Esophagus squamous epithelium (tissue), 5 donors: Measurements from ENCODE around the gene TEAD1. TPM values are rescaled to one million over a fixed set of nuclear protein-coding genes. Genes with fewer than 3 reads are reported as not detected.

Experiments used
- DNase-seq: peaks from one replicate; lab custom pipeline; 2025; lab: John Stamatoyannopoulos, UW
- H3K27ac ChIP-seq, 4 donors: fragments of 200-600 bp; sonication (generic); one replicate each; pipeline ENCODE4 v1.5.1; 2016 to 2019; ENCODE audit warnings: mild to moderate bottlenecking in 1 of 4
- H3K27me3 ChIP-seq, 4 donors: fragments of 200-600 bp; sonication (generic); 1 replicate in 3 of 4; 2 replicates in 1 of 4; pipeline versions ENCODE4 v1.5.1 to v1.6.0; 2017 to 2021; ENCODE audit warnings: antibody characterized with exemption in 1 of 4
- H3K36me3 ChIP-seq, 3 donors: fragments of 200-600 bp; sonication (generic); one replicate each; pipeline ENCODE4 v1.5.1; 2016 to 2019
- H3K4me1 ChIP-seq, 3 donors: fragments of 200-600 bp; sonication (generic); one replicate each; pipeline ENCODE4 v1.5.1; 2017 to 2019
- H3K4me3 ChIP-seq, 4 donors: fragments of 200-600 bp; sonication (generic); 1 replicate in 3 of 4; 2 replicates in 1 of 4; pipeline ENCODE4 v1.5.1; 2016 to 2019; ENCODE audit warnings: mild to moderate bottlenecking in 2 of 4, moderate library complexity in 1 of 4
- H3K9me3 ChIP-seq, 3 donors: fragments of 200-600 bp; sonication (generic); one replicate each; pipeline ENCODE4 v1.5.1; 2016 to 2019
- CTCF ChIP-seq, 6 experiments: fragments of 450-650 bp in 4 of 6; fragments of 200-600 bp in 2 of 6; sonication (generic) in 2 of 6; IDR thresholded peaks; one replicate each; pipeline ENCODE4 v1.5.1; 2016 to 2019; ENCODE audit warnings: antibody characterized with exemption in 6 of 6, mild to moderate bottlenecking in 4 of 6, moderate library complexity in 4 of 6
- POLR2A ChIP-seq, 4 donors: fragments of 450-650 bp; IDR thresholded peaks; one replicate each; pipeline ENCODE4 v1.6.1; 2017; ENCODE audit warnings: antibody characterized with exemption in 4 of 4, mild to moderate bottlenecking in 4 of 4, moderate library complexity in 3 of 4
- WGBS, 2 donors: methylation state at CpG; one replicate each; pipeline ENCODE4 v1.1.5; 2018; 5-methylcytosine and 5-hydroxymethylcytosine counted together
- intact Hi-C: fragments of 100-400 bp; cut with DNase I; formaldehyde crosslinking; loops from one replicate; pipeline ENCODE4 v1.15.0; 2022
- total RNA-seq, 4 donors: library from RNA; depleted of rRNA; stranded (reverse); fragments of >200 nt; gene quantifications; one replicate each; pipeline ENCODE4 v1.1.0, GENCODE V29; 2016
- donor health status: DM: yes; HTN: yes; CAD: no.

Gene TEAD1
- total RNA-seq, 4 donors from 2014 or later, result 33.3 to 75.2 (median 49.8) TPM

GRCh38 chr11:12790861-12791616 is 116.8 kb downstream of the TEAD1 start:
- H3K27ac ChIP-seq, result no peak overlapping the region
- no peak for DNase-seq
- no peaks in the 10 kb centered on the region for H3K9me3 ChIP-seq
- peaks cover 0 to 50% (median 4%) of the 10 kb centered on the region in 3 donors for H3K4me1 ChIP-seq
- TF ChIP-seq POLR2A (IDR thresholded peaks at IDR 0.05), result no peak
- TF ChIP-seq CTCF (IDR thresholded peaks at IDR 0.05), result no peak
- H3K4me3 ChIP-seq, result no peak overlapping the region
- H3K36me3 ChIP-seq, result peaks cover 0 to 17% (median 0%) of the 10 kb centered on the region in 3 donors
- H3K27me3 ChIP-seq, result no peaks in the 10 kb centered on the region
- intact Hi-C loops, result no loop called here
- 73 to 74% methylated on average over 5 of the region's 5 CpGs for WGBS, 2 donors

DNA sequence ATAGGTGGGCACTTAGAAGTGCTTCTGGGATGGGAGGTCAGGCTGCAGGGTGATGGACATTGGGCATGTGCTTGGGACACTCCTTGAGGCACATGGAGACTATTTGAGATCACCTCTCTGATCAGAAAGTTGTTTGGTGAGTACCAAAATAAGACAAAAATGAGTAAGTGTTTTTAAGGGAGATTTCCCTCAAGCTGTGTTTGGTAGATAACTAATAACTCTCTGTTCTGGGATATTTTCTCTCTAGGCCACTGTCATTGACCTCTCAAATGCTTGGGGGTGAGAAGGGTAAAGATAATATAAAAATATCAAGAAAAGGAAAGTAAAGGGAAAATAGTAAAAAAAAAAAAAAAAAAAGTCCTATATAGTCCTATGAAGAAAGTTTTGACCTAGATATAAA is 117.8 kb downstream of the TEAD1 start:
- Histone ChIP-seq H3K27ac (peak overlapping the region in 1 of 4 donors; percentile 5), H3K4me3 (no peak overlapping the region), H3K4me1 (peaks cover 0 to 43% (median 4%) of the 10 kb centered on the region in 3 donors), H3K9me3 (no peaks in the 10 kb centered on the region), H3K36me3 (peaks cover 0 to 20% (median 0%) of the 10 kb centered on the region in 3 donors), H3K27me3 (no peaks in the 10 kb centered on the region)
- no peak for DNase-seq
- intact Hi-C loops, result no loop called here
- no peak for TF ChIP-seq POLR2A (IDR thresholded peaks at IDR 0.05)

DNA sequence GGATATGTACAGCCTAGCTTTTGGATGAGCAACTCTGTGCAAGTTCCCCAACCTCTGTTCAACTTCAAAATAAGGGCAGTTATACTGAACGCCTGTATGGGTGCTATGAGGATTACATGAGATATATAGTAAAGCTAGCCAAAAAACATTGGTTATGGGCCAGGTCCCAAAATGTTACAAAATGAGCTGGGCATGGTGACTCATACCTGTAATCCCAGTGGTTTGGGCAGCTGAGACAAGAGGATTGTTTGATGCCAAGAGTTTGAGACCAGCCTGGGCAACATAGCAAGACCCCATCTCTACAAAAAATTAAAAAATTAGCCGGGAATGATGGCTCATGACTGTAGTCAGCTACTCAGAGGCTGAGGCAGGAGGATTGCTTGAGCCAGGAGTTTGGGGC is 118.4 kb downstream of the TEAD1 start:
- no peak overlapping the region for H3K4me3 ChIP-seq
- no peak for DNase-seq
- intact Hi-C loops, result no loop called here
- peak overlapping the region in 1 of 4 donors; percentile 5 for H3K27ac ChIP-seq
- H3K27me3 ChIP-seq, result no peaks in the 10 kb centered on the region
- H3K9me3 ChIP-seq, result no peaks in the 10 kb centered on the region
- WGBS, 2 donors, result 48 to 51% methylated on average over 2 of the region's 2 CpGs
- TF ChIP-seq CTCF (IDR thresholded peaks at IDR 0.05), result no peak
- peaks cover 0 to 39% (median 4%) of the 10 kb centered on the region in 3 donors for H3K4me1 ChIP-seq
- peaks cover 0 to 20% (median 0%) of the 10 kb centered on the region in 3 donors for H3K36me3 ChIP-seq

DNA sequence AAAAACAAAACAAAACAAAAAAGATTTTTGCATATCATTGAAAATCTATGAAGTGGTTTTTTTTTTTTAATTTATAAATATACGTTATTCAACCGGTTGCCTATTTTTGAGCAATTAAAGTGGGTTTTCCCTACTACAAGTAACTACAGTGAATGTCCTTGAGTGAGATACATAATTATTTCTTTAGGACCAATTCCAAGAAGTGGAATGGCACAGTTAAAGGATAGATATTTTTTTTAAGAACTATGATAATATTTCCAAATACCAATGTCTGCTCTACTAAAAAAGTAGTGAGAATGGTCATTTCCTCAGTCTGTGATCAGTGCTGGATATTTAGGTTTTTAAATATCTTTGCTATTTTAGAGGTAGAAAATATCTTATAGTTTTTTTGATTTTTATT is 118.8 kb downstream of the TEAD1 start:
- H3K27ac ChIP-seq, result no peak overlapping the region
- H3K27me3 ChIP-seq, result no peaks in the 10 kb centered on the region
- TF ChIP-seq POLR2A (IDR thresholded peaks at IDR 0.05), result no peak
- no peak for TF ChIP-seq CTCF (IDR thresholded peaks at IDR 0.05)
- no peaks in the 10 kb centered on the region for H3K9me3 ChIP-seq
- H3K36me3 ChIP-seq, result peaks cover 0 to 20% (median 0%) of the 10 kb centered on the region in 3 donors
- peaks cover 0 to 35% (median 4%) of the 10 kb centered on the region in 3 donors for H3K4me1 ChIP-seq
- H3K4me3 ChIP-seq, result no peak overlapping the region
- WGBS, 2 donors, result 86% methylated on average over 2 of the region's 2 CpGs
- intact Hi-C loops, result no loop called here
- DNase-seq, result no peak

DNA sequence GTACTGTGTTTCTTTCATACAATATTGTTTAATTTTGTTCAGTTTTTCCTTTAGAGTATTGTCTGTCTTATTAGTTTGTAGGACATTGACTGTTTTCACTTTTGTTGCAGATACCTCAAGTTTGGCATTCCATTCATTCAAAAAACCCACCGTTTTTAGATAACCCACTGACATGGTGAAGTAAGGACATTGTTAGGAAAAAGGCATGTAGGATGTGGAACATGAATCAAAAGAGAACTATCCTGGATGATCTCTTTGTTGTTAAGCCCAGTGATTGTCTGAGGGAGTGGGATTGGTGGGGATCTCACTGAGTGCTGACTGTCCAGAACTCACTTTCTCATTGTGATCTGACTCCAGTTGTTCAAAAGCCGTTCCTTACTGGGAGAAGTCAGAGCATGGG is 119.3 kb downstream of the TEAD1 start:
- peaks cover 0 to 34% (median 6%) of the 10 kb centered on the region in 3 donors for H3K4me1 ChIP-seq
- no peaks in the 10 kb centered on the region for H3K27me3 ChIP-seq
- WGBS, 2 donors, result 71 to 75% methylated on average over 2 of the region's 2 CpGs
- TF ChIP-seq POLR2A (IDR thresholded peaks at IDR 0.05) (no peak), CTCF (IDR thresholded peaks at IDR 0.05) (no peak)
- no peaks in the 10 kb centered on the region for H3K9me3 ChIP-seq
- no peak overlapping the region for H3K27ac ChIP-seq
- DNase-seq, result no peak
- H3K4me3 ChIP-seq, result no peak overlapping the region
- intact Hi-C loops, result no loop called here
- peaks cover 0 to 20% (median 0%) of the 10 kb centered on the region in 3 donors for H3K36me3 ChIP-seq
